HL-60 (cell line): ENCODE data around the gene NMNAT3.

Experiments used
- POLR2AphosphoS5 ChIP-seq: IDR thresholded peaks from 2 replicates; pipeline ENCODE4 v1.6.1; 2012; ENCODE audit warnings: low read depth
- TF ChIP-seq, protein P1 (sequence below): IDR thresholded peaks from one replicate; pipeline ENCODE4 v1.5.1; 2011; ENCODE audit warnings: low read length, control low read depth, inconsistent platforms; ENCODE audit not compliant: insufficient read depth
- TF ChIP-seq, protein P2 (sequence below): IDR thresholded peaks from 2 replicates; pipeline ENCODE4 v1.6.1; 2012; ENCODE audit warnings: low read depth; ENCODE audit not compliant: insufficient replicate concordance

DNA sequence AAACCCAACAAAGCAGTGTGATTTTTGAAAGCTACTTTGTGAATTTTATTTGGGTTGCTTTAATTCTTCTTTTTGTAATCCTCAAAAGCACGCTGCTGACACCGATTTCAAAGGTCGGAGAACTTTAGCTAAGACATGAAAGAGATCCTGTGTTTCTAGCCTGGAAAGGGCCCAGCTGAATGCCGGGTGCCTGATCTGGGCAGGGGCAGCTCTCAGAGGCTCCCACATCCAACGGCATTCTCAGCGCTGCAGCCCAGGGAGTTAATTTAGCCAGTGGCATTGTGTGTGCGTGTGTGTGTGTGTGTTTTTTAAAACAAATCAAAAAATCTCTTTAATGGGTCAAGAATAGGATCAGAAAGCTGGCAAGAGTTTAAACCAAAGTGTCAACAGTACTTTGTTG, 144.8 kb downstream of the NMNAT3 start:
- TF ChIP-seq POLR2AphosphoS5 = no peak
- TF ChIP-seq, protein P1, sequence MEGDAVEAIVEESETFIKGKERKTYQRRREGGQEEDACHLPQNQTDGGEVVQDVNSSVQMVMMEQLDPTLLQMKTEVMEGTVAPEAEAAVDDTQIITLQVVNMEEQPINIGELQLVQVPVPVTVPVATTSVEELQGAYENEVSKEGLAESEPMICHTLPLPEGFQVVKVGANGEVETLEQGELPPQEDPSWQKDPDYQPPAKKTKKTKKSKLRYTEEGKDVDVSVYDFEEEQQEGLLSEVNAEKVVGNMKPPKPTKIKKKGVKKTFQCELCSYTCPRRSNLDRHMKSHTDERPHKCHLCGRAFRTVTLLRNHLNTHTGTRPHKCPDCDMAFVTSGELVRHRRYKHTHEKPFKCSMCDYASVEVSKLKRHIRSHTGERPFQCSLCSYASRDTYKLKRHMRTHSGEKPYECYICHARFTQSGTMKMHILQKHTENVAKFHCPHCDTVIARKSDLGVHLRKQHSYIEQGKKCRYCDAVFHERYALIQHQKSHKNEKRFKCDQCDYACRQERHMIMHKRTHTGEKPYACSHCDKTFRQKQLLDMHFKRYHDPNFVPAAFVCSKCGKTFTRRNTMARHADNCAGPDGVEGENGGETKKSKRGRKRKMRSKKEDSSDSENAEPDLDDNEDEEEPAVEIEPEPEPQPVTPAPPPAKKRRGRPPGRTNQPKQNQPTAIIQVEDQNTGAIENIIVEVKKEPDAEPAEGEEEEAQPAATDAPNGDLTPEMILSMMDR = no peak
- TF ChIP-seq, protein P2, sequence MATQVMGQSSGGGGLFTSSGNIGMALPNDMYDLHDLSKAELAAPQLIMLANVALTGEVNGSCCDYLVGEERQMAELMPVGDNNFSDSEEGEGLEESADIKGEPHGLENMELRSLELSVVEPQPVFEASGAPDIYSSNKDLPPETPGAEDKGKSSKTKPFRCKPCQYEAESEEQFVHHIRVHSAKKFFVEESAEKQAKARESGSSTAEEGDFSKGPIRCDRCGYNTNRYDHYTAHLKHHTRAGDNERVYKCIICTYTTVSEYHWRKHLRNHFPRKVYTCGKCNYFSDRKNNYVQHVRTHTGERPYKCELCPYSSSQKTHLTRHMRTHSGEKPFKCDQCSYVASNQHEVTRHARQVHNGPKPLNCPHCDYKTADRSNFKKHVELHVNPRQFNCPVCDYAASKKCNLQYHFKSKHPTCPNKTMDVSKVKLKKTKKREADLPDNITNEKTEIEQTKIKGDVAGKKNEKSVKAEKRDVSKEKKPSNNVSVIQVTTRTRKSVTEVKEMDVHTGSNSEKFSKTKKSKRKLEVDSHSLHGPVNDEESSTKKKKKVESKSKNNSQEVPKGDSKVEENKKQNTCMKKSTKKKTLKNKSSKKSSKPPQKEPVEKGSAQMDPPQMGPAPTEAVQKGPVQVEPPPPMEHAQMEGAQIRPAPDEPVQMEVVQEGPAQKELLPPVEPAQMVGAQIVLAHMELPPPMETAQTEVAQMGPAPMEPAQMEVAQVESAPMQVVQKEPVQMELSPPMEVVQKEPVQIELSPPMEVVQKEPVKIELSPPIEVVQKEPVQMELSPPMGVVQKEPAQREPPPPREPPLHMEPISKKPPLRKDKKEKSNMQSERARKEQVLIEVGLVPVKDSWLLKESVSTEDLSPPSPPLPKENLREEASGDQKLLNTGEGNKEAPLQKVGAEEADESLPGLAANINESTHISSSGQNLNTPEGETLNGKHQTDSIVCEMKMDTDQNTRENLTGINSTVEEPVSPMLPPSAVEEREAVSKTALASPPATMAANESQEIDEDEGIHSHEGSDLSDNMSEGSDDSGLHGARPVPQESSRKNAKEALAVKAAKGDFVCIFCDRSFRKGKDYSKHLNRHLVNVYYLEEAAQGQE = no peak
